ENCODE measurements around the gene ADNP2.
A peak's percentile ranks its signal among the peaks of the same experiment; 100 is the strongest.

The ADNP2 gene

GRCh38 chr18:80115035-80115434, 6.0 kb downstream of the ADNP2 start:
- H3K4me3 ChIP-seq (ENCODE audit: low read length), result no peak overlapping the region
- DNase-seq (ENCODE audit: low read depth), result no peak
- no peak for TF ChIP-seq CTCF (IDR thresholded peaks at IDR 0.05; ENCODE audit: insufficient read depth, low read depth, low read length, missing control alignments)

- TF ChIP-seq CTCF (IDR thresholded peaks at IDR 0.05; ENCODE audit: insufficient read depth, low read depth, low read length, missing control alignments), result no peak
- DNase-seq (ENCODE audit: low read depth), result no peak
- H3K4me3 ChIP-seq (ENCODE audit: low read length), result no peak overlapping the region
Measured at GRCh38 chr18:80119111-80119510, 10.0 kb downstream of the ADNP2 start.

GRCh38 chr18:80120932-80121331, 11.9 kb downstream of the ADNP2 start:
- TF ChIP-seq CTCF (IDR thresholded peaks at IDR 0.05; ENCODE audit: insufficient read depth, low read depth, low read length, missing control alignments), result no peak

GRCh38 chr18:80124131-80124530, 15.1 kb downstream of the ADNP2 start:
- no peak overlapping the region for H3K4me3 ChIP-seq (ENCODE audit: low read length)
- no peak for TF ChIP-seq CTCF (IDR thresholded peaks at IDR 0.05; ENCODE audit: insufficient read depth, low read depth, low read length, missing control alignments)
- peak; percentile 78 for DNase-seq (ENCODE audit: low read depth)

More at GRCh38 chr18:80120932-80121331, 11.9 kb downstream of the ADNP2 start:
- H3K4me3 ChIP-seq (ENCODE audit: low read length), result no peak overlapping the region
- no peak for DNase-seq (ENCODE audit: low read depth)

- DNase-seq (ENCODE audit: low read depth), result no peak
- no peak for TF ChIP-seq CTCF (IDR thresholded peaks at IDR 0.05; ENCODE audit: insufficient read depth, low read depth, low read length, missing control alignments)
- H3K4me3 ChIP-seq (ENCODE audit: low read length), result no peak overlapping the region
Measured at GRCh38 chr18:80126797-80127196, 17.7 kb downstream of the ADNP2 start.

- no peak overlapping the region for H3K4me3 ChIP-seq (ENCODE audit: low read length)
- no peak for TF ChIP-seq CTCF (IDR thresholded peaks at IDR 0.05; ENCODE audit: insufficient read depth, low read depth, low read length, missing control alignments)
- no peak for DNase-seq (ENCODE audit: low read depth)
Measured at GRCh38 chr18:80127635-80128034, 18.6 kb downstream of the ADNP2 start.

GRCh38 chr18:80129672-80130367, 20.8 kb downstream of the ADNP2 start:
- TF ChIP-seq CTCF (IDR thresholded peaks at IDR 0.05; ENCODE audit: insufficient read depth, low read depth, low read length, missing control alignments), result no peak
- DNase-seq (ENCODE audit: low read depth), result no peak
- no peak overlapping the region for H3K4me3 ChIP-seq (ENCODE audit: low read length)
